ENCODE results near the gene BCL6.

- TF ChIP-seq, protein P1, sequence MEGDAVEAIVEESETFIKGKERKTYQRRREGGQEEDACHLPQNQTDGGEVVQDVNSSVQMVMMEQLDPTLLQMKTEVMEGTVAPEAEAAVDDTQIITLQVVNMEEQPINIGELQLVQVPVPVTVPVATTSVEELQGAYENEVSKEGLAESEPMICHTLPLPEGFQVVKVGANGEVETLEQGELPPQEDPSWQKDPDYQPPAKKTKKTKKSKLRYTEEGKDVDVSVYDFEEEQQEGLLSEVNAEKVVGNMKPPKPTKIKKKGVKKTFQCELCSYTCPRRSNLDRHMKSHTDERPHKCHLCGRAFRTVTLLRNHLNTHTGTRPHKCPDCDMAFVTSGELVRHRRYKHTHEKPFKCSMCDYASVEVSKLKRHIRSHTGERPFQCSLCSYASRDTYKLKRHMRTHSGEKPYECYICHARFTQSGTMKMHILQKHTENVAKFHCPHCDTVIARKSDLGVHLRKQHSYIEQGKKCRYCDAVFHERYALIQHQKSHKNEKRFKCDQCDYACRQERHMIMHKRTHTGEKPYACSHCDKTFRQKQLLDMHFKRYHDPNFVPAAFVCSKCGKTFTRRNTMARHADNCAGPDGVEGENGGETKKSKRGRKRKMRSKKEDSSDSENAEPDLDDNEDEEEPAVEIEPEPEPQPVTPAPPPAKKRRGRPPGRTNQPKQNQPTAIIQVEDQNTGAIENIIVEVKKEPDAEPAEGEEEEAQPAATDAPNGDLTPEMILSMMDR (IDR thresholded peaks at IDR 0.05), result peak in 1 of 6 experiments; percentile 4
- TF ChIP-seq POLR2A (IDR thresholded peaks at IDR 0.05), result peak in 1 of 2 donors; percentile 40
These were observed 5.3 kb upstream of the BCL6 start for GRCh38 chr3:187750513-187751123.
